SK-N-SH (cell line): ENCODE results near the gene CANX. TPM values are rescaled to one million over a fixed set of nuclear protein-coding genes. Genes with fewer than 3 reads are reported as not detected.
"Not testable (repeated sequence)": the region's sequence is repeated elsewhere in the genome, so short reads cannot be mapped to it uniquely, and the experiment has no call there.

Source experiments
- CTCF ChIA-PET: fragments of 300-600, 350-600 bp; formaldehyde crosslinking; extraction: SDS; loops from one replicate; lab custom pipeline; 2021; lab: Yijun Ruan, JAX
- POLR2A ChIA-PET: fragments of 350-600 bp; sonication (Branson Sonifier 250); formaldehyde crosslinking; extraction: SDS; loops from one replicate; lab custom pipeline; 2020; ENCODE audit warnings: antibody characterized with exemption, inconsistent platforms; lab: Yijun Ruan, JAX
- DNase-seq: peaks from one replicate; pipeline ENCODE4 v3.0.0; 2012
- H2AFZ ChIP-seq: fragments of 200-600 bp; sonication (generic); 2 replicates; pipeline ENCODE4 v1.8.1; 2016; ENCODE audit warnings: antibody characterized with exemption, mild to moderate bottlenecking, low read depth
- H3F3A ChIP-seq: fragments of 200-600 bp; sonication (generic); replicated peaks from 2 replicates; pipeline ENCODE3; 2016; ENCODE audit warnings: antibody characterized with exemption, mild to moderate bottlenecking; ENCODE audit not compliant: insufficient read depth
- H3K27ac ChIP-seq, 2 experiments: fragments of 200-500 bp in 1 of 2; fragments of 200-600 bp in 1 of 2; sonication (Bioruptor generic) in 1 of 2; sonication (generic), shearing (Covaris generic) in 1 of 2; 2 replicates each; pipeline versions ENCODE4 v1.5.1 to v1.6.1; 2014 to 2016; ENCODE audit warnings: low read depth in 2 of 2, inconsistent platforms in 1 of 2, low read length in 1 of 2, mild to moderate bottlenecking in 1 of 2, mixed read lengths in 1 of 2
- H3K27me3 ChIP-seq: fragments of 200-600 bp; sonication (generic), shearing (Covaris generic); 2 replicates; pipeline ENCODE4 v1.6.1; 2016; ENCODE audit warnings: mixed run types; ENCODE audit not compliant: insufficient read depth
- H3K36me3 ChIP-seq, 2 experiments: fragments of 200-500 bp in 1 of 2; fragments of 200-600 bp in 1 of 2; sonication (Bioruptor generic) in 1 of 2; sonication (generic) in 1 of 2; replicated peaks in 1 of 2; 2 replicates each; pipeline versions ENCODE3 to v1.5.1; 2014 to 2016; ENCODE audit warnings: low read length in 1 of 2, mild to moderate bottlenecking in 1 of 2; ENCODE audit not compliant: insufficient read depth in 2 of 2, control insufficient read depth in 1 of 2
- H3K4me1 ChIP-seq, 2 experiments: fragments of 200-500 bp in 1 of 2; fragments of 200-600 bp in 1 of 2; sonication (Bioruptor generic) in 1 of 2; sonication (generic), shearing (Covaris generic) in 1 of 2; 2 replicates each; pipeline versions ENCODE4 v1.5.1 to v1.6.1; 2014 to 2016; ENCODE audit warnings: low read depth in 1 of 2, low read length in 1 of 2, mixed run types in 1 of 2; ENCODE audit not compliant: insufficient read depth in 2 of 2, control insufficient read depth in 1 of 2
- H3K4me2 ChIP-seq: fragments of 200-600 bp; sonication (generic), shearing (Covaris generic); 2 replicates; pipeline ENCODE4 v1.6.1; 2017; ENCODE audit warnings: mixed run types
- H3K4me3 ChIP-seq, 2 experiments: fragments of 200-500 bp in 1 of 2; fragments of 200-600 bp in 1 of 2; sonication (Bioruptor generic) in 1 of 2; sonication (generic), shearing (Covaris generic) in 1 of 2; 2 replicates each; pipeline versions ENCODE4 v1.5.1 to v1.8.1; 2014 to 2016; ENCODE audit warnings: low read depth in 2 of 2, inconsistent platforms in 1 of 2, low read length in 1 of 2, mild to moderate bottlenecking in 1 of 2, mixed read lengths in 1 of 2, moderate library complexity in 1 of 2
- H3K79me2 ChIP-seq: fragments of 200-600 bp; sonication (generic); 2 replicates; pipeline ENCODE4 v1.8.1; 2017; ENCODE audit warnings: mild to moderate bottlenecking; ENCODE audit not compliant: insufficient read depth
- H3K9ac ChIP-seq: fragments of 200-600 bp; sonication (generic); 2 replicates; pipeline ENCODE4 v1.6.1; 2017; ENCODE audit warnings: mixed run types
- H3K9me2 ChIP-seq: fragments of 200-600 bp; sonication (generic); 2 replicates; pipeline ENCODE4 v1.6.1; 2017; ENCODE audit warnings: mixed run types
- H3K9me3 ChIP-seq: fragments of 200-600 bp; sonication (generic); 2 replicates; pipeline ENCODE4 v1.6.1; 2017; ENCODE audit warnings: mixed run types, mild to moderate bottlenecking, moderate library complexity
- H4K20me1 ChIP-seq: fragments of 200-600 bp; sonication (generic); 2 replicates; pipeline ENCODE4 v1.6.1; 2017; ENCODE audit warnings: mild to moderate bottlenecking, mixed run types; ENCODE audit not compliant: insufficient read depth
- CTCF ChIP-seq: fragments of 200-600 bp; sonication (generic); IDR thresholded peaks from 2 replicates; pipeline ENCODE4 v1.6.1; 2017; ENCODE audit warnings: antibody characterized with exemption, mild to moderate bottlenecking, moderate library complexity
- ELF1 ChIP-seq: IDR thresholded peaks from 2 replicates; pipeline ENCODE4 v1.4.0; 2012
- RAD21 ChIP-seq: IDR thresholded peaks from 2 replicates; pipeline ENCODE4 v1.6.1; 2012; ENCODE audit warnings: mild to moderate bottlenecking, low read length
- WGBS: methylation state at CpG from one replicate; pipeline ENCODE4 v1.1.6; 2017; ENCODE audit warnings: low lambda C conversion rate; 5-methylcytosine and 5-hydroxymethylcytosine counted together
- polyA plus RNA-seq, 3 experiments: library from polyadenylated mRNA; depleted of rRNA; stranded (reverse); fragments of >200 nt; gene quantifications; 2 replicates each; pipeline ENCODE4 v1.2.3, GENCODE V29; 2012

The CANX gene
- polyA plus RNA-seq, 1 of the 3 experiments (the other 2 are of a cell fraction), result 215 TPM

DNA sequence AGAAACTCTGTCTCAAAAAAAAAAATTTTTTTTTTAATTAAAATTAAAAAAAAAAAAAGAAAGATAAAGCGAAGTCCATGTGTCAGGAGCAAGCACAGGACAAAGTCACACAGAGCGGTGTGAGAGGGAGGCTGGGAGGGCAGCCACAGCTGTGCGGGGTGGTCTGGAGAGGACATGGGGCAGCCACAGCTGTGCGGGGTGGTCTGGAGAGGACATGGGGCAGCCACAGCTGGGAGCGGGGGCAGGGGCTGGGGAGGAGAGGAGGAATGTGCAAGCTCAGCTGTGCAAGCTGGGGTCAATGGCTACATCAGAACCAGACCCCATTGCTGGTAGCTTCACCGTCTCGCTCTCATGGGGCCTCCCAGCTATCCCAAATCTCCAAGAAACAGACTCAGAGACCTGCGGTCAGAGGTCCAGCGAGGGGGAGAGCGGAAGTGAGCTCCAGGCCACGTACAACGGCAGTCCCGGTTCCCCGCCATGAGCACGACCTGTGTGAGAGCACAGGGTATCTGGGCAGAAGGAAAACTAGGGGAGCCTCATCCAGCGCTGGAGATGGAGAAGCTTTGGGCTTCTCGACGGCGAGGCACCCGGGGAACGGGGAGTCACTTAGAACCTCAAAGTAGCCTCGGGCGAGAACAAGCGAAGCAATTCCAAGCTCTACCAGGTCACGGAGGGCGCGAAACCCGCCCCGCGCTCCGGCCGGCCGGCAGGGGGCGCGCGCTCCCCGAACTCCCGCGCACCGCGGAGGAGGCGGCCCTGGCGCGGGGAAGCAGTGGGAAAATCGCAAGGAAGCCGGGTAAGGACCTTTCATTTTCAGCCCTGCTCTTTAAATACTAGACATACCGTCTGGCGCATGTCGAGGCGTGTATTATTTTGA, 41.2 kb upstream of the CANX start:
- H3K27ac ChIP-seq, CTCF ChIA-PET, H3K9me2 ChIP-seq, H3K9ac ChIP-seq, H3K79me2 ChIP-seq, H3K4me1 ChIP-seq, H3K4me3 ChIP-seq, H3K9me3 ChIP-seq, H2AFZ ChIP-seq, POLR2A ChIA-PET, H3K27me3 ChIP-seq, H3K36me3 ChIP-seq, H3K4me2 ChIP-seq, H4K20me1 ChIP-seq, H3F3A ChIP-seq, DNase-seq: not testable (repeated sequence)
- WGBS, result 98% methylated on average over 3 of the region's 50 CpGs

DNA sequence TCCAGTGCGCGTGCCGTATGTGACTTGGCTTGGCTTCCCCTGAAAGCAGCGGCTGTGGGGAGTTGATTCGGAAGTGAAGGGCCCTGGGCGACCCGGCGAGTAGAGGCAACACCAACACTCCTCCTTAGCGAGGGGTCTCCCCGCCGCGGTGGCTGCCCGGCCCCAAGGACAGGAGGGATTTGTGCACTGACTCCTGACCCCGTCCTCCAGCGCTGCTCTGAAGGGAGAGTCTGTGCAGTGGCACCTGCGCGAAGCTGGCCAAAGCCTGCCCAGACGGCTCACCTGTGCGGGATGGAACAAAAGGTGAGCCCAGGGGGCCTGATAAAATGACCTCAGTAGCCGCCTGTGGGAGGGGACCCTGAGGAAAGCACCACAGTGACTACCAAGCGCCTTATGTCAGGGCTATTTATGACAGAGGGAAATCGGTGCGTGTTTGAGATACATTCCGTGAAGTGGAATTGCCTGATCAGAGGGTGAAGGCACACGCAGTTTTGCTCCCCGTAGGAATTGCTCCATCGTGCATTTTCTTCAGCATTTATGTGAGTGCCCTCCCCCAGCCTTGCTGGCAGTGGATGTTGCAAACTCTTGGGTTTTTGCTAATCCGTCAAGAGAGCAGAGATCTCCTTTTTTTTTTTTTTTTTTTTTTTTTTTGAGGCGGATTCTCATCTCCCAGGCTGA, 40.4 kb upstream of the CANX start:
- peak overlapping the region; percentile 87 for H3K4me2 ChIP-seq
- POLR2A ChIA-PET, H3K27me3 ChIP-seq, H3F3A ChIP-seq, H3K9me3 ChIP-seq, H3K4me1 ChIP-seq, H3K79me2 ChIP-seq, H3K9me2 ChIP-seq, H3K36me3 ChIP-seq, CTCF ChIA-PET, H4K20me1 ChIP-seq: not testable (repeated sequence)
- H3K9ac ChIP-seq, result peak overlapping the region; percentile 33; the same call in 1 of the 2 replicates
- H2AFZ ChIP-seq, result peak overlapping the region; percentile 97
- H3K27ac ChIP-seq, result peak overlapping the region in 1 of 2 experiments; percentile 20; a peak in 1 of 4 replicates
- 22% methylated on average over 10 of the region's 29 CpGs for WGBS
- peak overlapping the region; percentile 51 to 72 for H3K4me3 ChIP-seq
- DNase-seq, result peak; percentile 42

- WGBS, result 100% methylated on average over 4 of the region's 6 CpGs
Measured at GRCh38 chr5:179661647-179662046, 37.1 kb upstream of the CANX start.

GRCh38 chr5:179668391-179668790, 30.4 kb upstream of the CANX start:
- Histone ChIP-seq H3K79me2 (no peaks in the 10 kb centered on the region), H3K27me3 (no peaks in the 10 kb centered on the region), H3K4me1 (no peaks in the 10 kb centered on the region), H3F3A (peaks cover 2% of the 10 kb centered on the region), H2AFZ (no peak overlapping the region)
- peak; percentile 59 for TF ChIP-seq RAD21
- TF ChIP-seq CTCF, result peak; percentile 59
- no peak for TF ChIP-seq ELF1
- TF ChIP-seq, all 33 proteins: peak for 2
- ChIA-PET CTCF (interaction anchor here (0.7 to 2.8 kb wide), 8 partner anchors 8 to 647 kb away, joined by 3 to 12 read pairs (median 4); partner anchors contain the start of genes CBY3 and HNRNPH1), POLR2A (no interaction called here)
- no peak overlapping the region for H3K9ac ChIP-seq
- no peak overlapping the region for H3K27ac ChIP-seq
- H4K20me1 ChIP-seq, result no peaks in the 10 kb centered on the region
- peak overlapping the region in 1 of 2 experiments; percentile 45; a peak in 1 of 4 replicates for H3K4me3 ChIP-seq
- H3K9me2 ChIP-seq, result no peaks in the 10 kb centered on the region
- H3K36me3 ChIP-seq, result peaks cover 0 to 4% of the 10 kb centered on the region in 2 experiments
- H3K9me3 ChIP-seq, result no peaks in the 10 kb centered on the region
- DNase-seq, result peak; percentile 52
- WGBS, result 64% methylated on average over 7 of the region's 7 CpGs
- H3K4me2 ChIP-seq, result no peak overlapping the region

More at GRCh38 chr5:179661647-179662046, 37.1 kb upstream of the CANX start:
- H3K4me2 ChIP-seq, H2AFZ ChIP-seq, POLR2A ChIA-PET, CTCF ChIA-PET, H3K9me3 ChIP-seq, H3K79me2 ChIP-seq, H4K20me1 ChIP-seq, H3K27ac ChIP-seq, H3K27me3 ChIP-seq, H3F3A ChIP-seq, DNase-seq, H3K9me2 ChIP-seq, H3K36me3 ChIP-seq, H3K9ac ChIP-seq, H3K4me3 ChIP-seq, H3K4me1 ChIP-seq: not testable (repeated sequence)
